HG02798 (cell line): ENCODE data around the gene PER3.
"Not testable (repeated sequence)": the region's sequence is repeated elsewhere in the genome, so short reads cannot be mapped to it uniquely, and the experiment has no call there.

Source experiments
- ATAC-seq: cut with Tn5 transposase; IDR thresholded peaks from one replicate; pipeline ENCODE4 v1.9.1; 2021; ENCODE audit warnings: mild to moderate bottlenecking; ENCODE audit not compliant: unreplicated experiment, poor library complexity

The PER3 gene

DNA sequence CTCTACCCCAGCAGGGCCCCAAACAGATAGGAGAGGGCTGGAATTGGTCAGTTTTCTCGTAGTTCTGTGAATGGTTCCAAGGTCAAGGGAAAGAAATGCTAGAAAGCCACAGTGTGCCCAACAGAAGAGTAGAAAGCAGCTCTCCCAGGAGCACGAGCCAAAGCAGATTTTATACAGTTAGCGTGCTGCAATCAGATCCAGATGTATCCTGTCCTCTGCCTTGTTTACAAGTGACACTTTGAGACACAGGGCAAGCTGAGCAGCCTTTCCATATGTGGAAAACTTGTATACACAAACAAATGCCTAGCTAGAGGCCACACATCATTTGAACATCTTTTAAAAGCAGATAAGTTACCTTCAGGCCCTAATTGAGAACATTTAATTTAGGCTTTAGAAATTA lies 6.5 kb upstream of the PER3 start:
- ATAC-seq, result no peak

DNA sequence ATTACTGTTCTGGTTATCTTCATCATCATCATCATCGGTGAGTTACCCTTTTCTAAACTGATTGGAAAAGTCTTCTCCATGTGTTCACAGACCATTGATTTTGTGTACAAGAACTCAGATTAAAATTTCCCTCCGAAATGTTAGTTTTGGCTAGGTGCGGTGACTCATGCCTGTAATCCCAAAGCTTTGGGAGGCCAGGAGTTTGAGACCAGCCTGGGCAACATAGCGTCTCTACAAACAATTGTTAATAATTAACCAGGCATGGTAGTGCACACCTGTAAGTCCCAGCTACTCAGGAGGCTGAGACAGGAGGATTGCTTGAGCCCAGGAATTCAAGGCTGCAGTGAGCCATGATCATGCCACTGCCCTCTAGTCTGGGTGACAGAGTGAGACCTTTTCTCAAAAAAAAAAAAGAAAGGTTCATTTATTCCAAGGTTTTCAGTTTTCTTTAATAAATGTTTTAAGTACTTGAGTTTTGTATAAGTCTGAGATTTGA lies 5.9 kb upstream of the PER3 start:
- no peak for ATAC-seq

DNA sequence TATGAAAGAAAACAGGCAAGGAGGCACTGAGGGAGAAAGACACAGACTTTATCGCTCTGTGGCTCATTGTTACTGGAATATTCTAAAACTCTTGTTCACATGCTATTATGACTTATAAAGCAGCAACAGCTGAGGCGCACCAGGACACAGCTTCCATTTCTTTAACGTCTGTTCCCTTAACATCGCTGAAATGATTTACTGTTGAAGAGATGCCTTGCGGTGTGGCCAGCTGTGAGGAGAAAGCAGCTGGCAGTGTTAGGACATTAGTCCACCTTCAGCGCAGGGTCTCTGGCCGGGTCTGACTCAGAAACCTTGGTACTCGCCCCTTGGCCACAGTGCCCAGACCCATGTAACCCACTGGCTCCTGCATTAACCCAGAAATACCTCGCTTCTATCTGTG lies 3.1 kb upstream of the PER3 start:
- ATAC-seq, result no peak

DNA sequence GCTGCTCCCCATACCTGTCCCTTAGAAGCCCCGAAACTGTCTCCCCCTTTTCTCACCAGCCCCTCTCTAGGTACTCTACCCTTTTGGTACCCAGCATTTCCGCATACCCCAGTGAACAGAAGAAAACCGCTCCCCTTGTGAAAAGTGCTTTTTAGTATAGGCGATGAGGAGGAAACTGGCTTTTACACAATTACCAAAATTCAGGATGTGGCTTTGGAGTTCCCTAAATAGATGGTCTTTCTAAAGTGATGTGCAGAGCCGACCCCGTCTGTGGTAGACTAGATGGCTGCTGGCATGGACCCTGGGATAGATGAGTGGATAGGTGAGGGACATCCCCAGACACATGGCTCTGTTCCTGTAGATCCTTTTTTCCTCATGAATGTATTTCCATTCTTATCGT lies 2.6 kb upstream of the PER3 start:
- no peak for ATAC-seq

DNA sequence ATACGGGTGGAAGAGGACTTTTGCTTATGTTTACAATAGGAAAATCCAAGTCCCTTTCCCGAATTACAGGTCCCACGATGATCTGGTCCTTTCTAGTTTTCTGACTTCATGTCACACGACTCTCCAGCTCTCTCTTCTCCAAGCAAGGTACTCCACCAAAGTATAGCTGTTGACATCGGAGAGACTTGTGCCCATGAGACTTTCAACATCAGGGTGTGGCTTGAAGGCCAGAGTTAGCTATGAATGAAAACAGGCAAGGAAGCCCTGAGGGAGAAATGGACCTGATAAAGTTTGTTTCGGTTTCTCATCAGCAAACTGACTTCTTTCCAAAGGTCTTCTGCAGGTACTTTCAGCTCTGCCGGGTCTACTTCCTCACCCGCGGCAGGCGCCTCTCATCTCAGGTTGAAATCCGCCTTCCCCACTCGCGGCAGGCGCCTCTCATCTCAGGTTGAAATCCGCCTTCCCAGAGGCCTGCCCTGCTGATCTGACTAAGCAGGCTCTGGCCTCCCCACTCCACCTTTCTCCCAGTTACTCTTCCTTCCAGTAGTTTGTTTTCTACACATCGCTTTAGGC lies 2.1 kb upstream of the PER3 start:
- ATAC-seq, result no peak

DNA sequence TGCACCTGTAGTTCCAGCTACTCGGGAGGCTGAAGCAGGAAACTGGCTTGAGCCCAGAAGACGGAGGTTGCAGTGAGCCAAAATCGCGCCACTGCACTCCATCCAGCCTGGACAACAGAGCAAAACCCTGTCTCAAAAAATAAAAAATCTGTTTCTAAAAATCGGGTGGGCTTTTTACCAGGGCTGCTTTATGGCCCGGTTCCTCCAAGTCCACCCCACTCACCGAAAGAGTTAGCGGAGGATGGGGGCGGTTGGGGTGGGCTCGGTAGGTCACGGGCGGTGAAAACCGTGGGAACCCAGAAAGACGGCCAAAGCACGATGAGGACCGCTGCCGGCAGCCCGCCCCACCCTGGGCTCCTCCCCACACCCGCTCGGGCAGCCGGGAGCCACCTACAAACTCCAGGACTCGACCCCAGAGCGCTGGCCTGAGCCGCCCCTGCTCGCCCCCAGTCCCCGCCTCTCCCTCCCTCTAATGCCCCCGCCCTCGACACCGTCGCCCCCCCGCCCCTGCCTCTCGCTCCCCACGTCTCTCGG lies 846 bp upstream of the PER3 start:
- no peak for ATAC-seq

DNA sequence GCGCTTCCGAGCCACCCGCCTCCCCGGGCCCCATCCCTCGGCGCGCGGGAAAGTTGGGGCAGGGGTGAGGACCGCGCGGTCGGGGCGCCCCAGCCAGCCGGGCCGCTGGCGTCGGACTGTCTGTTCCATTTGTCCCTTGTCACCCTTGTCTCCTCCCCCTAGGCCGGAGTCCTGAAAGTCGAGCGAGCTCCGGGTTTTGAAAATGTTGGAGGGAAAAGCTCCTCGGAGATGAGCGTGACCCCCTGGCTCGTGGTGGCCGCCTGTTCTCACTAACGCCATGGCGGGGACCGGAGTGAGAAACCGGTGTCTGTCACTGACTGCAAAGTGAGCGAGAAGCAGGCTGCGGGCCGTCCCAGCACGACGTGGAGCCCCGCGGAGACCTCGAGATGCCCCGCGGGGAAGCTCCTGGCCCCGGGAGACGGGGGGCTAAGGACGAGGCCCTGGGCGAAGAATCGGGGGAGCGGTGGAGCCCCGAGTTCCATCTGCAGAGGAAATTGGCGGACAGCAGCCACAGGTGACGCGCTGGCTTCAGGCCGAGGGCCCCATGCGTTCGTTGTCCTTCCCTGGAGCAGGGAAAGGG lies 491 bp downstream of the PER3 start:
- ATAC-seq, result no peak

DNA sequence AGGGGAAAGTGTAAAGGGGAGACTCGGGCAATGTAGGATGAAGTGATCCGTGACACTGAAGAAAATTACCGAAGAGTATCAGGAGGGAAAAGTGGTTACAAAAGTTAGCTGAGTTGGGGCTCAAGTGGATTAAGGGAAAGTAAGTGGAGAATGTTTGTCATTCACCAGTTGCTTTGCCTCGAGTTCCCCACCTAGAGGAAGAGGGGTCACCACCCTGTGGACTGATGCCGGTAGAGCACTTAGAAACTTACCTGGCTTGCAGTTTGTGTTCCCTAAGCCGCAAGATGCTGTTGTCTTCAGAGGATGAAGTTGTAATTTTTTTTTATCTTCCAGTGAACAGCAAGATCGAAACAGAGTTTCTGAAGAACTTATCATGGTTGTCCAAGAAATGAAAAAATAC lies 1.0 kb downstream of the PER3 start:
- no peak for ATAC-seq

DNA sequence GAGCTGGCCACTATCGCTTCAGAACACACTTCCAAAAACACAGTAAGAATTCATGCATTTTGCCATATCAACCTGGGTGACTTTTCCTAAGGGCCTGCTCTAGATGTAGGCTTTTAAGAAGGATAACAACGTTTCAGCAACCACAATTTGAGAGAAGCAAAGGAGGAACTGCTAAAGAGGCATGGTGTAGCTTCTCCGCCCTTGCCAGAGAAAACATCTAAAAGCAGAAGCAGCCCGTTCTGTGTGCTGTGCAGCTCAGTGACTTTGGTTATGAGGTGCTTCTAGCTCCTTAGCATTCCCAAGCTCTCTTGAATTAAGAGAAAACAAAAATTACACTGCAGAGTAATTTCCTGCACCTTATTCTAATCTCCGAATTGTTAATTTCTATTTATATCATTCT lies 2.7 kb downstream of the PER3 start:
- no peak for ATAC-seq

DNA sequence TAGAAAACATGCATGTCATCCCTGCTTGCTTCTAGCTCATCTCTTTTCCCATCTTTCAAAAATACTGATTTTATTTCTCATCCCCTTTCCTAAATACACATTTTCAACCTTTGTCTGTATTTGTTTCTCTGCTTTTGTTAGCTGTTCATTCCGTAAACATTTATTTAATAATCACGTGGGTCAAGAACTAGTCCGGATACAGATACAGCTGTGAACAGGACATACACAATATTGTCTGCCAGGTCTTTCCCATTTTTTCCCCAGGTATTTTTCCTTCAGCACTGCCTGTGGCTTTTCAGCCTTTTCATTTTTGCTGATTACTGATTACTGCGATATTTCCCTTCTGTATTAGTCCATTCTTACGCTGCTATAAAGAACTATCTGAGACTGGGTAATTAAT lies 5.7 kb downstream of the PER3 start:
- ATAC-seq, result no peak

DNA sequence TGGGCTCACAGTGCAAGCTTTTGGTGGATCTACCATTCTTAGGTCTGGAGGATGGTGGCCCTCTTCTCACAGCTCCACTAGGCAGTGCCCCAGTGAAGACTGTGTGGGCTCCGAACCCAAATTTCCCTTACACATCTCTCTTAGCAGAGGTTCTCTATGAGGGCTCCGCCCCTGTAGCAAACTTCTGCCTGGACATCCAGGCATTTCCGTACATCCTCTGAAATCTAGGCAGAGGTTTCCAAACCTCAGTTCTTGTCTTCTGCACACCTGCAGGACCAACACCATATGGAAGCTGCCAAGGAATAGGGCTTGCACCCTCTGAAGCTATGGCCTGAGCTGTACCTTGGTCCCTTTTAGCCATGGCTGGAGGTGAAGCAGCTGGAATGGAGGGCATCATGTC lies 6.9 kb downstream of the PER3 start:
- ATAC-seq, result not testable (repeated sequence)

DNA sequence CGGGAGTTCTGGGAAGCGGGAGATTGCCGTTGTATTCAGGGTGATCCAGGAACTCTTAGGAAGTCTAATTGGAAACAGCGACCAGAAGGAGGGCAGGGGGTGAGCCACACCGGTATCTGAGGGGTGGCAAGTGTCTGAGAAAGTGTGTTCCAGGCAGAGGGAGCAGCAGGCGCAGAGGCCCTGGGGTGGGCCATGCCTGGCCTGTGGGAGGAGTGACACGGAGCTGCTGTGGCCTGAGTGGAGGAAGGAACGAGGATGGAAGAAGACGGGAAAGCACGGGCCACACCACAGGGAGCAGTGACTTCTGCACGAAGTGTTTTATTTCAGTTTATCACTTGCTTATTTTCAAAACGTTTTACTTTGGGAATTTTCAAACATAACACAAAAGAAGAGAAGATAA lies 11.3 kb downstream of the PER3 start:
- ATAC-seq, result no peak

DNA sequence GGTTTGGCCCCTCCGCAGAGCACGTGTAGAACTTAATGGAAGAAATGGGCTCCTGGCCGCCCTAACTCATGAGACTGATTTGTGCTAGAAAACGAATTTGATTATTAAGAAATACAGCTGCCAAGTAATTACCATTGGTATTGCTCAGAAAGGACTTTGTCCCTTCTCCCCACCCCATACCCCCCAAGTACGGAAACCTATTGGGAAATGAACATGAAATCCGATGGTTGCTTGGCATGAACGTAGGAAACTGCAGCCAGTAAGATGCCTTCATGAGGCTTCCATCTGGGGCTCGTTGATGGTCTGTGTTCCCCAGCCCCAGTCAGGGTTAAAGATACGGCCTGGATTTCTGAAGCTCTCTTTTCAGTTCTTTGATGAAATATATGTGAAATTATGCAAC lies 21.4 kb downstream of the PER3 start:
- no peak for ATAC-seq

DNA sequence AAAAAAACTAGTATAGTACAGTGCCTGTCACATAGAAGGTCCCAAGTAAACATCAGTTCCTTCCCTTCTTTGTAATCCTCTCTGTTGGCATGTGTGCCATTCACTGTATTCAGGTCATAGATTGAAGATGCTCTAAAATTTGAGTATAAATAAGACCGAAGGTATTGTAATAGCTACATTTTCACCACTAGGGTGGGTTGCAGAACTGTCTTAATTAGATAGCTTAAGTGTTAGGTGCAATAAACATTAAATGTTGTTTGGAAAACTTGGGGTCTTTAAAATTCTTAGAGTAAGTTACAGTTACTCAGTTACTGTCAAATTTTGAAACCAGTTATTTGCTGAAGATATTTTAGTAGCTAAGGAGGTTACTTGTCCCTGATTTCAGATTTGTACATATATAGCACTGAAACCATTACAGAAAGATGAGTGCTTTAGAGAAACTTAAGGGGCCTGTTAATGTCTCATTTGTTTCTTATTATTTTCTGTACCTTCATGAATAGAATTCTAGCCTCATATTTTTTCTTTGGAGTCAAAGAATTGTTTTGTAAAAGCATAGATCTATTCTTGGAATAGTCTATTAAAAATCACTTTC lies 24.3 kb downstream of the PER3 start:
- ATAC-seq, result no peak

DNA sequence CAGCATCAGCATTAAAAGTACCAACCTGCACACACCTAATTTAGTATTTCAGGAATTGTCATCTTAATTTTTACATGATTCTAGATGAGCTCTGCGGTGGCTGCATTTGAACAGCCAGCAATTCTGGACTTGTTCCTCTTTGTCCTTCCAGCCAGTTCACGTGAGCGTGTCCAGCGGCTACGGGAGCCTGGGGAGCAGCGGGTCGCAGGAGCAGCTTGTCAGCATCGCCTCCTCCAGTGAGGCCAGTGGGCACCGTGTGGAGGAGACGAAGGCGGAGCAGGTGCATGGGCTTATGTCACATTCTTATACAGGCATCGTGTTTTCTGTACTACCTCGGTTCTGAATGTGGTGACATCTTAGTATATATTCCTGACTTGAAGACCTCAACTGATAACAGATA lies 25.7 kb downstream of the PER3 start:
- no peak for ATAC-seq

DNA sequence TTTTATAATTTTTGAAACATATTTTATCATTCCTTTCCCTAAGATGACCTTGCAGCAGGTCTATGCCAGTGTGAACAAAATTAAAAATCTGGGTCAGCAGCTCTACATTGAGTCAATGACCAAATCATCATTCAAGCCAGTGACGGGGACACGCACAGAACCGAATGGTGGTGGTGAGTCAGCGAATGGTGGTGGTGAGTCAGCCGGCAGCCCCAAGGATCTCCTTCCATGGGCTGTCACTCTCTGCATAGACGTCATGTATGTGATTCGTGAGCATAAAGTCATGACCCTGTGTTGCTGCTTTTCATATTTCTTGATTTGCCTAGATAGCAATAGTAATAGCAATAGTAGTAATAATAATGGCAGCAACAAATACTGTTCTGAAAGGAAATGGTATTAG lies 26.3 kb downstream of the PER3 start:
- ATAC-seq, result no peak

DNA sequence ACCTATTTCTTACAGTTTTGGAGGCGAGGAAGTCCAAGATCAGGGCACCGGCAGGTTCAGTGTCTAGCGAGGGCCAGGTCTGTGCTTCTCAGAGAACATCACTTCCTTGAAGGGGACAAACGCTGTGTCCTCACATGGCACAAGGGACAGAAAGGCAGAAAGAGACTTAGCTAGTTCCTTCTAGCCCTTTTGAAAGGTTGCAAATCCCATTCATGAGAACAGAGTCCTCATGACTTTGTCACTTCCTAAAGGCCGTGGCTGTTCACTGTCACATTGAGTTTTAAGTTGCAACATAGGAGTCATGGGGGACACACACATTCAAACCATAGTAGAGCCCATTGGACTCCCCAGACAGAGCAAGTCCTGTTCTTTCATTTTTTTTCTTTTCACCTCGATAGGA lies 27.4 kb downstream of the PER3 start:
- no peak for ATAC-seq

DNA sequence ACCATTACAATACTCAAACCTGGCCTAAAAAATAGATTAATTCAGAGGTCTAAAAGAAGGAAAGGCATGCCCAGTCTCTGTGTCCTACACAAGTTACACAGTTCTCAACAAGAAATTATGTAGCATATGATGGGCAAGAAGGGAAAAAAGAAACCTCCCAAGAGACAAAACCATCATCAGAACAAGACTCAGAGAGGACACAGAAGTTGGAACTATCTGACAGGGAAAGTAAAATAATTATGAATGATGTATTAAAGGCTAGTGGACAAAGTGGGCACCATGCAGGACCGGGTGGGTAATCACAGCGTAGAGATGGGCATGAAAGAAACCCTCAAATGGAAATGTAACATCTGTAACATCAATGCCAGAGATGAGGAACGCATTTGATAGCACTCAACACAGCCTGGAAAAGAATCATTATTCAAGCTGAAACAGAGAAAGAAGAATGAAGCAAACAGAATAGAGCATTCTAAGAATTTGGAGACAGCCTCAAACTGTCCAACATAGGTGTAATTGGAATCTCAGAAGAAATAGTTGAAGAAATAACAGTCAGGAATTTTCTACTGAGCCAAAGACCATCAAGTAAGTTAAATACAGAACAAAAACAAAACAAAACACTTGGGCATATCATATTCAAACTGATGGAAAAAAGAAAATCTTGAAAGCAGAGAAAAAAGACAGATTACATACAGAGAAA lies 29.7 kb downstream of the PER3 start:
- ATAC-seq, result no peak

DNA sequence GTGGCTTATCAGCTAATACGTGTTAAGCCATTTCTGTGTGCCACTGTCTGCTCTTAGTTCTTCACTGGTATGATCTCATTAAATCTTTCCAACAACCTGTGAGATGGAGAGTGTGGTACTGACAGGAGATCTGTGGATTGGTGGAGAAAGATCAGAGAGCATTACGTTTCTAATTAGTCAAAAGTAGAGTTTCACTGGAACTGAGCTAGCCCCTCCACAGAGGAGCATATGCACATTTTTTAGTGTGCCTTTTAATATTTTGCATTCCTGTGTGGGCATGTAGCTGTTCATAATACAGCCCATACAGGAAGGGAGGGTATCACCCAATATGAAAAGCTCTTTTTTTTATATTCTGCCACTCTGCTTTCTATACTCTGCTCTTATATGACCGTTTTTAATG lies 37.2 kb downstream of the PER3 start:
- no peak for ATAC-seq

DNA sequence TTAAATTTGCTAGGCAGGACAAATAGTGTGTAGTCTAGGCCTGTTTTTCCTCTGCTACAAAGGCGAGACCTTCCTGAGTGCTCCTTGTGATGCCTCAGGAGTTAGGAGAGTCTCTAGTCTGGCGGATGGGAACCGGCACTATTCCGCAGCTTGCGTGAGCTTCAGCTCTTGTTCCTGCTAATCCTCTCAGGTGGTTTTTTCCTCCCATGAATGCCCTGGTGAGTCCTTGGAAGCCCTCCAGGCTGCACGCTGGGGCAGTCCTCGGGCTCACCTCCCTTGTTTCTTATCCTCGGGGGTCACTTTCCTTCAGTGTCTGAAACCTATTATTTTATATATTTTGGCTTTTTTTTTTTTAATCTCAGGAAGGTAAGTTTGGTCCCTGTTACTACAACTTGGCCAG lies 40.6 kb downstream of the PER3 start:
- no peak for ATAC-seq

DNA sequence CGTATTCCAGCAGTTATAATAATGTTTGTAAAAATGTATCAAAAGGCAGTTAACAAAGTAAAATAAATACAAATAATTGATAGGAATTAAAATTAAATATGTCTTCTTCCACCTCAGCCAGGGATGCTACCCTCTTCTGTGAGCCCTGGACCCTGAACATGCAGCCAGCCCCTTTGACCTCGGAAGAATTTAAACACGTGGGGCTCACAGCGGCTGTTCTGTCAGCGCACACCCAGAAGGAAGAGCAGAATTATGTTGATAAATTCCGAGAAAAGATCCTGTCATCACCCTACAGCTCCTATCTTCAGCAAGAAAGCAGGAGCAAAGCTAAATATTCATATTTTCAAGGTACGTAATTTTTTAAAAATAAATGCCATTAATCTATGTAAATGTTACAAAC lies 42.3 kb downstream of the PER3 start:
- ATAC-seq, result no peak
